ENCODE measurements around the gene BOLA2B. TPM values are rescaled to one million over a fixed set of nuclear protein-coding genes. Genes with fewer than 3 reads are reported as not detected.

The BOLA2B gene
- polyA plus RNA-seq, 1 of the 3 experiments (the other 2 are of a cell fraction), result 726 TPM

DNA sequence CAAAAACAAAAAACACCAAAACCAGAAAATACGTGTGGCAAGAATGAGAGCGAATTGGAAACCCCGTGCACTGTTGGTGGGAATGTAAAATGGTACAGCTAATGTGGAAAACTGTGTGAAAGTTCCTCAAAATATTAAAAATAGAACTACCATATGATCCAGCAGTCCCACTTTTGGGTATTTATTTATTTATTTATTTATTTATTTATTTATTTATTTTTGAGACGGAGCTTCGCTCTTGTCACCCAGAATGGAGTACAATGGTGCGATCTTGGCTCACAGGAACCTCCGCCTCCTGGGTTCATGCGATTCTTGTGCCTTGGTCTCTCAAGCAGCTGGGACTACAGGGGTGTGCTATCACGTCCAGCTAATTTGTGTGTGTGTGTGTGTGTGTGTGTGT, 40.9 kb downstream of the BOLA2B start (continued):
- TF ChIP-seq, protein P1, sequence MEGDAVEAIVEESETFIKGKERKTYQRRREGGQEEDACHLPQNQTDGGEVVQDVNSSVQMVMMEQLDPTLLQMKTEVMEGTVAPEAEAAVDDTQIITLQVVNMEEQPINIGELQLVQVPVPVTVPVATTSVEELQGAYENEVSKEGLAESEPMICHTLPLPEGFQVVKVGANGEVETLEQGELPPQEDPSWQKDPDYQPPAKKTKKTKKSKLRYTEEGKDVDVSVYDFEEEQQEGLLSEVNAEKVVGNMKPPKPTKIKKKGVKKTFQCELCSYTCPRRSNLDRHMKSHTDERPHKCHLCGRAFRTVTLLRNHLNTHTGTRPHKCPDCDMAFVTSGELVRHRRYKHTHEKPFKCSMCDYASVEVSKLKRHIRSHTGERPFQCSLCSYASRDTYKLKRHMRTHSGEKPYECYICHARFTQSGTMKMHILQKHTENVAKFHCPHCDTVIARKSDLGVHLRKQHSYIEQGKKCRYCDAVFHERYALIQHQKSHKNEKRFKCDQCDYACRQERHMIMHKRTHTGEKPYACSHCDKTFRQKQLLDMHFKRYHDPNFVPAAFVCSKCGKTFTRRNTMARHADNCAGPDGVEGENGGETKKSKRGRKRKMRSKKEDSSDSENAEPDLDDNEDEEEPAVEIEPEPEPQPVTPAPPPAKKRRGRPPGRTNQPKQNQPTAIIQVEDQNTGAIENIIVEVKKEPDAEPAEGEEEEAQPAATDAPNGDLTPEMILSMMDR (IDR thresholded peaks at IDR 0.05), result no peak
- no peak for TF ChIP-seq EP300 (IDR thresholded peaks at IDR 0.05; ENCODE audit: borderline replicate concordance in 1 of 2, low read depth in 1 of 2, low read length in 1 of 2)
- no peak for TF ChIP-seq RAD21 (IDR thresholded peaks at IDR 0.05; ENCODE audit: low read length)

DNA sequence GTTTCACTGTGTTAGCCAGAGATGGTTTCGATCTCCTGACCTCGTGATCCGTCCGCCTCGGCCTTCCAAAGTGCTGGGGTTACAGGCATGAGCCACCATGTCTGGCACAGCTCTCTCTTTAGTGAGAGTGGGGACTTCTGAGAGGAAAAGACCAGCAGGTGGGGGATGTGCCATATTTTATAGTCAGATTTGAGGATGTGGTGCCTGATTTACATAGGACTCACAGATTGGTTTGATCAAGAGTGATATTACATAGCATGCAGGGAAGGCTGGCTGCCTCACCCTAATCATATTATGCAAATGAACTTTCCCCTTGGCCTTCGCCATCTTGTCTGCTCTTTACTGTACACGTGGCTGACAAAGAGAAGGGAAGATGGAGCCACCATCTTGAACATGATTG, 42.4 kb downstream of the BOLA2B start:
- no peaks in the 10 kb centered on the region for H3K4me1 ChIP-seq (ENCODE audit: control insufficient read depth in 1 of 2, insufficient read depth in 2 of 2, low read depth in 1 of 2, low read length in 1 of 2)

DNA sequence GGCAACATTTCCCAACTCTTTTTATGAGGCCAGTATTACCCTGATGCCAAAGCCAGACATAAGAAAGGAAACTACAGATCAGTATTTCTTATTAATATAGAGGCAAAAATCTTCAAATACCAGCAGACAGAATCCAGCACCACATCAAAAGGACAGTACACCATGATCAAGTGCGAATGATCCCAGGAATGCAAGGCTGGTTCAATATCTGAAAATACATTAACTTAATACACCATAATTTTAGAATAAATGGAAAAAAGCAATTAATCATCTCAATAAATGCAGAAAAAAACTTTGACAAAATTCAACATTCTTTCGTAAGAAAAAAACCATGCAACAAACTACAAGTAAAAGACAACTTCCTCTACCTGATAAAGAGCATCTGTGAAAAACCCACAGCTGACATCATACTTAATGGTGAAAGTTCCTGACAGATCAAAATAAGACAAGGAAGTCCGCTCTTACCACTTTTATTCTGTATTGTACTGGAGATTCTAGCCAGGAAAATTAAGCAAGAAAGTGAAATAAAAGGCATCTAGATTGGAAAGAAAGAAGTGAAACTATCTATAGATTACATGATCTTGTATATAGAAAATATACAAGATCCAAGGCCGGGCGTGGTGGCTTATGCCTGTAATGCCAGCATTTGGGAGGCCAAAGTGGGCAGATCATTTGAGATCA, 44.1 kb downstream of the BOLA2B start:
- no peak overlapping the region for H3K9ac ChIP-seq
- no peaks in the 10 kb centered on the region for H4K20me1 ChIP-seq (ENCODE audit: insufficient read depth)
- H3K36me3 ChIP-seq (replicated peaks in 1 of 2; ENCODE audit: control insufficient read depth in 1 of 2, insufficient read depth in 2 of 2, low read length in 1 of 2), result no peaks in the 10 kb centered on the region
- no peaks in the 10 kb centered on the region for H3K4me1 ChIP-seq (ENCODE audit: control insufficient read depth in 1 of 2, insufficient read depth in 2 of 2, low read depth in 1 of 2, low read length in 1 of 2)
- WGBS (ENCODE audit: low lambda C conversion rate), result 48% methylated on average over 5 of the region's 5 CpGs
- H2AFZ ChIP-seq (ENCODE audit: low read depth), result no peak overlapping the region
- no peaks in the 10 kb centered on the region for H3K27me3 ChIP-seq (ENCODE audit: insufficient read depth)
- no peaks in the 10 kb centered on the region for H3F3A ChIP-seq (replicated peaks; ENCODE audit: insufficient read depth)
- ChIA-PET CTCF (no interaction called here), POLR2A (no interaction called here)
- DNase-seq, result no peak
- no peak overlapping the region for H3K4me3 ChIP-seq (ENCODE audit: low read depth in 2 of 2, low read length in 1 of 2)
- H3K27ac ChIP-seq (ENCODE audit: low read depth in 2 of 2, low read length in 1 of 2), result no peak overlapping the region
- H3K9me3 ChIP-seq, result no peaks in the 10 kb centered on the region; the same call in 1 of the 2 replicates
- no peak overlapping the region for H3K4me2 ChIP-seq
- H3K79me2 ChIP-seq (ENCODE audit: insufficient read depth), result no peaks in the 10 kb centered on the region
- H3K9me2 ChIP-seq, result no peaks in the 10 kb centered on the region
- TF ChIP-seq, protein P2, sequence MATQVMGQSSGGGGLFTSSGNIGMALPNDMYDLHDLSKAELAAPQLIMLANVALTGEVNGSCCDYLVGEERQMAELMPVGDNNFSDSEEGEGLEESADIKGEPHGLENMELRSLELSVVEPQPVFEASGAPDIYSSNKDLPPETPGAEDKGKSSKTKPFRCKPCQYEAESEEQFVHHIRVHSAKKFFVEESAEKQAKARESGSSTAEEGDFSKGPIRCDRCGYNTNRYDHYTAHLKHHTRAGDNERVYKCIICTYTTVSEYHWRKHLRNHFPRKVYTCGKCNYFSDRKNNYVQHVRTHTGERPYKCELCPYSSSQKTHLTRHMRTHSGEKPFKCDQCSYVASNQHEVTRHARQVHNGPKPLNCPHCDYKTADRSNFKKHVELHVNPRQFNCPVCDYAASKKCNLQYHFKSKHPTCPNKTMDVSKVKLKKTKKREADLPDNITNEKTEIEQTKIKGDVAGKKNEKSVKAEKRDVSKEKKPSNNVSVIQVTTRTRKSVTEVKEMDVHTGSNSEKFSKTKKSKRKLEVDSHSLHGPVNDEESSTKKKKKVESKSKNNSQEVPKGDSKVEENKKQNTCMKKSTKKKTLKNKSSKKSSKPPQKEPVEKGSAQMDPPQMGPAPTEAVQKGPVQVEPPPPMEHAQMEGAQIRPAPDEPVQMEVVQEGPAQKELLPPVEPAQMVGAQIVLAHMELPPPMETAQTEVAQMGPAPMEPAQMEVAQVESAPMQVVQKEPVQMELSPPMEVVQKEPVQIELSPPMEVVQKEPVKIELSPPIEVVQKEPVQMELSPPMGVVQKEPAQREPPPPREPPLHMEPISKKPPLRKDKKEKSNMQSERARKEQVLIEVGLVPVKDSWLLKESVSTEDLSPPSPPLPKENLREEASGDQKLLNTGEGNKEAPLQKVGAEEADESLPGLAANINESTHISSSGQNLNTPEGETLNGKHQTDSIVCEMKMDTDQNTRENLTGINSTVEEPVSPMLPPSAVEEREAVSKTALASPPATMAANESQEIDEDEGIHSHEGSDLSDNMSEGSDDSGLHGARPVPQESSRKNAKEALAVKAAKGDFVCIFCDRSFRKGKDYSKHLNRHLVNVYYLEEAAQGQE (IDR thresholded peaks at IDR 0.05; ENCODE audit: low read depth, low read length), result no peak
- TF ChIP-seq, protein P3, sequence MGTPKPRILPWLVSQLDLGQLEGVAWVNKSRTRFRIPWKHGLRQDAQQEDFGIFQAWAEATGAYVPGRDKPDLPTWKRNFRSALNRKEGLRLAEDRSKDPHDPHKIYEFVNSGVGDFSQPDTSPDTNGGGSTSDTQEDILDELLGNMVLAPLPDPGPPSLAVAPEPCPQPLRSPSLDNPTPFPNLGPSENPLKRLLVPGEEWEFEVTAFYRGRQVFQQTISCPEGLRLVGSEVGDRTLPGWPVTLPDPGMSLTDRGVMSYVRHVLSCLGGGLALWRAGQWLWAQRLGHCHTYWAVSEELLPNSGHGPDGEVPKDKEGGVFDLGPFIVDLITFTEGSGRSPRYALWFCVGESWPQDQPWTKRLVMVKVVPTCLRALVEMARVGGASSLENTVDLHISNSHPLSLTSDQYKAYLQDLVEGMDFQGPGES (IDR thresholded peaks at IDR 0.05; ENCODE audit: low read depth, low read length), result no peak
- TF ChIP-seq EZH2phosphoT487 (IDR thresholded peaks at IDR 0.05; ENCODE audit: borderline replicate concordance, low read depth) (no peak), TAF1 (IDR thresholded peaks at IDR 0.05; ENCODE audit: borderline replicate concordance, low read depth, low read length) (no peak), NFIC (IDR thresholded peaks at IDR 0.05; ENCODE audit: borderline replicate concordance) (no peak), SIN3A (IDR thresholded peaks at IDR 0.05; ENCODE audit: borderline replicate concordance, low read depth, low read length) (no peak), GATA2 (CRISPR knock-in tag; IDR thresholded peaks at IDR 0.05) (no peak)

More for the DNA sequence above, 42.4 kb downstream of the BOLA2B start:
- H3K4me2 ChIP-seq, result no peak overlapping the region
- no peak for DNase-seq
- no peaks in the 10 kb centered on the region for H3K27me3 ChIP-seq (ENCODE audit: insufficient read depth)
- no peak overlapping the region for H2AFZ ChIP-seq (ENCODE audit: low read depth)
- no peaks in the 10 kb centered on the region; the same call in 1 of the 2 replicates for H3K9me3 ChIP-seq
- TF ChIP-seq, protein P2 (IDR thresholded peaks at IDR 0.05; ENCODE audit: low read depth, low read length), result no peak
- no peak for TF ChIP-seq CHD2 (IDR thresholded peaks at IDR 0.05; ENCODE audit: low read length, partially characterized antibody)
- POLR2A ChIA-PET, result no interaction called here
- WGBS (ENCODE audit: low lambda C conversion rate), result 68% methylated on average over 7 of the region's 7 CpGs
- CTCF ChIA-PET, result no interaction called here
- H4K20me1 ChIP-seq (ENCODE audit: insufficient read depth), result no peaks in the 10 kb centered on the region
- no peaks in the 10 kb centered on the region for H3K79me2 ChIP-seq (ENCODE audit: insufficient read depth)
- no peaks in the 10 kb centered on the region for H3K36me3 ChIP-seq (replicated peaks in 1 of 2; ENCODE audit: control insufficient read depth in 1 of 2, insufficient read depth in 2 of 2, low read length in 1 of 2)
- H3K4me3 ChIP-seq (ENCODE audit: low read depth in 2 of 2, low read length in 1 of 2), result no peak overlapping the region
- no peak overlapping the region for H3K9ac ChIP-seq
- H3F3A ChIP-seq (replicated peaks; ENCODE audit: insufficient read depth), result no peaks in the 10 kb centered on the region
- no peaks in the 10 kb centered on the region for H3K9me2 ChIP-seq
- H3K27ac ChIP-seq (ENCODE audit: low read depth in 2 of 2, low read length in 1 of 2), result no peak overlapping the region

All from SK-N-SH (cell line).